ENCODE results near the gene RUFY2.
"Not testable (repeated sequence)": the region's sequence is repeated elsewhere in the genome, so short reads cannot be mapped to it uniquely, and the experiment has no call there.

Gene RUFY2

DNA sequence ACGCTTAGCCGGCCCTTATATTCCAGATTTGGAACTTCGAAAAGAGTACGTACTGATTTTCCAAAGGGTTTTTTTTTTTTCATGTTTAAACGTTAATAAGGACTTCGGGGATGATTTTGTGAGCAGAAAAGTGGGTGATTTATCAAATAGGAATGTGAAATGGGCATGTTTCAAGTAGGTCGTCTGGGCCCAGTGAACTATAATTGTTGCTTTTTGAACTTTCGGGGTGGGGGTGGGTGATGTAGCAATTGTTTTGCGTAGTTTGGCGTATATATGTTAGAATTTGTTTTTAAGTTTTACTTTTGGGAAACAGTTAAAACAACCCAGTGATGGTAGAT, 74.0 kb downstream of the RUFY2 start:
- TF ChIP-seq, protein P1, sequence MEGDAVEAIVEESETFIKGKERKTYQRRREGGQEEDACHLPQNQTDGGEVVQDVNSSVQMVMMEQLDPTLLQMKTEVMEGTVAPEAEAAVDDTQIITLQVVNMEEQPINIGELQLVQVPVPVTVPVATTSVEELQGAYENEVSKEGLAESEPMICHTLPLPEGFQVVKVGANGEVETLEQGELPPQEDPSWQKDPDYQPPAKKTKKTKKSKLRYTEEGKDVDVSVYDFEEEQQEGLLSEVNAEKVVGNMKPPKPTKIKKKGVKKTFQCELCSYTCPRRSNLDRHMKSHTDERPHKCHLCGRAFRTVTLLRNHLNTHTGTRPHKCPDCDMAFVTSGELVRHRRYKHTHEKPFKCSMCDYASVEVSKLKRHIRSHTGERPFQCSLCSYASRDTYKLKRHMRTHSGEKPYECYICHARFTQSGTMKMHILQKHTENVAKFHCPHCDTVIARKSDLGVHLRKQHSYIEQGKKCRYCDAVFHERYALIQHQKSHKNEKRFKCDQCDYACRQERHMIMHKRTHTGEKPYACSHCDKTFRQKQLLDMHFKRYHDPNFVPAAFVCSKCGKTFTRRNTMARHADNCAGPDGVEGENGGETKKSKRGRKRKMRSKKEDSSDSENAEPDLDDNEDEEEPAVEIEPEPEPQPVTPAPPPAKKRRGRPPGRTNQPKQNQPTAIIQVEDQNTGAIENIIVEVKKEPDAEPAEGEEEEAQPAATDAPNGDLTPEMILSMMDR (IDR thresholded peaks at IDR 0.05; ENCODE audit: insufficient read depth, low read depth, low read length, missing control alignments), result no peak
- peak overlapping the region; percentile 90 for H3K4me3 ChIP-seq (ENCODE audit: low read length)
- no peak for DNase-seq (ENCODE audit: low read depth)

DNA sequence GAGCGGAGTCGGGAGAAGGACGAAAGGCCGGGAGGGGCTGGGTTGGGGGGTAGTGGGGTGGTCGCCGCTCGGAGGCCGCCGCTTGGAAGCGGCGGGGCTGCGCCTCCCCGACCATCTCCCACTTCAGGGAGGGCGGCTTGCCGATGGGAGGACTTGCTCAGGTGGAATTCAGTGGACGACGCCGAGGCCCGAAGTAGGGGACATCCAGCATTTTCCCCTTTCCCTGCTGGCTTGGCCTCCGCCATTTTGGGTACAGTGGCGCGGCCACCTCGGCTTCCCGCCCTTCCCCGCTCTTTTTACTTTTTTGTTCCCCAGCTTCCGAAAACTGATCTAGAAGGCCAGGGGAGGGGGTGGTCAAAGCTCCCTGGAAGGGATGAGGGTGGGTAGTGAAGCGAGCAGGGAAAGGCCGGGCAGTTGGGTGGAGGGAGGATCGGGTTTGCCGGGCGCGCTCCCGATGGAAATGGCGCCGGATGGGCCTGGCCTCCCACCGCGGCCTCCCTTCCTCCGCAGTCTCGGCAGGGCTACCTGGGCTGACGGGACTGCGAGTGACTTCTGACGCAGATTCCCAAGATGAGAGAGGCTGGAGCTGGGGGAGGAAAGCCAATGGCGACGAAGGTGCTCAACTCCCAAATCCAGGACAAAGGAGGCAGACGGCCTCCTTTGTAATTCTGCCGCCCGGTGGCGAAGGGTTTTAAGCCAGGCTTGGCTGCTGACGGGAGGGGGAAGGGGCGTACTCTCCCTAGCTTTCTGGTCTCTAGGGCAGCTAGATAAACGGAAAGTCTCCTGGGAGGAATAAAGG, 74.6 kb downstream of the RUFY2 start, which contains the start of gene PBLD:
Gene PBLD (minus strand): TSS at position 670 of the 799 bp plus-strand sequence. CDS start 26,084 bp downstream, outside the sequence.
- peak; percentile 80 for DNase-seq (ENCODE audit: low read depth)
- TF ChIP-seq, protein P1 (IDR thresholded peaks at IDR 0.05; ENCODE audit: insufficient read depth, low read depth, low read length, missing control alignments), result peak; percentile 54
- peak within 1 kb of the TSS; percentile 90 for H3K4me3 ChIP-seq (ENCODE audit: low read length)

DNA sequence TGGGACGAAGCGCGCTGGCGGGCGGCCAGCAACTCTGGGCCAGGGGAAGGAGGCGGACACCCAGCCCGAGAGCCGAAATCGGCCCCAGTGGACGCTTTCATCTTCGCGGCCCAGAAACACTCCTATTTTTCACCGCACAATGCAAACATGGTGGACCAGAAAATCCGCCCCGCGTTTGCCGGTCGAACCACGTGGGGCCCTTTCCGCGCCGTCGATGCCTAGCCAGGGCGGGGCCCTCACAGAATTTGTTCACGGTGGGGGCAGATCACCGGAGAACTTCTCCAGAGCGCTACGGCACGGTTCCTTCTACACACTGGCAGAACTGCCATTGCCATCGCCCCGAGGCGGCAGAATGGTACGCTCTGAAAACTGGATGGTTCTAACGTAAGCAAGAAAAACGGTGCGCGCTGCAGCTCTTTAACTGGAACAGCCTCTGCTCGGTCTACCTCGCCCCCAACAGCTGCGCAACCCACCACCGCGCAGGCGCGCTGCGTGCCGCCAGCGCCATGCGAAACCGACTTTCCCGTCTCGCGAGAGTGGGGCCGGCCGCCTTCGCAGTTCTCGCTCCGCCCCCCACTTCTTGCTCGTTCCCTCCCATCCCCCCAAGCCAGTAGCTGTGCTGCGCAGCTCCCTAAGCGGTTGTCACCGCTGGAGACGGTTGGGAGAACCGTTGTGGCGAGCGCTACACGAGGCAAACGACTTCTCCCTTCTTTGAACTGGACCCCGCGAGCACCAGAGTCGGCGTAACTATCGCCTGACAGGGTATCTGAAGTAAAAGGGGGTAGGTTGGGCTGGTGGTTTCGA, 75.4 kb downstream of the RUFY2 start, which contains the start of gene HNRNPH3:
Gene HNRNPH3 (plus strand): TSS at position 610 of the 804 bp plus-strand sequence. CDS start 5,158 bp downstream, outside the sequence.
- peak within 1 kb of the TSS; percentile 90 for H3K4me3 ChIP-seq (ENCODE audit: low read length)
- TF ChIP-seq, protein P1 (IDR thresholded peaks at IDR 0.05; ENCODE audit: insufficient read depth, low read depth, low read length, missing control alignments), result no peak
- DNase-seq (ENCODE audit: low read depth), result peak; percentile 97

DNA sequence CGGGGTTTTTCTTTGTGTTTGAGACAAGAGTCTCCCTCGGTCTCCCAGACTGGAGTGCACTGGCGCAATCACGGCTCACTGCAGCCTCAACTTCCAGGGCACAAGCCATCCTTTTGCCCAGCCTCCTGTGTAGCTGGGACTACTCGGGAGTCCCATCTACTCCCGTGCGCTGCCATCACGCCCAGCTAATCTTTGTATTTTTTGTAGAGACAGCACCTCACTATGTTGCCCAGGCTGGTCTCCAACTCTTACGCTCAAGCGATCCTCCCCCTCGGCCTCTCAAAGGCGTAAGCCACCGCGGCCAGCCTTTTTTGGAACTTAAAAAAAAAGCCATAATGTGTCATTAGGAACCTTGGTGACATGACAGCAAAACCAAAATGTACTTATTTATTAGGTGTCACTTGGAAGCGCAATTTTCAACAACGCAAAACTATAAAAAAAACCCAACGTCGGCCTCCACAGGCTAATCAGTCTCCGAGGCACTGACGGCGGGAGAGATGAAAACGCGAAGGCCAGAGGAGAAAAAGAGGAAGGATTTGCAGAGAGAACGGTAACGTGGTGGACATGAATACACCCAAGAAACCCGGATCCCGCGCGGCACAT, 76.1 kb downstream of the RUFY2 start:
- TF ChIP-seq, protein P1 (IDR thresholded peaks at IDR 0.05; ENCODE audit: insufficient read depth, low read depth, low read length, missing control alignments), result no peak
- peak; percentile 15 for DNase-seq (ENCODE audit: low read depth)
- H3K4me3 ChIP-seq (ENCODE audit: low read length), result peak overlapping the region; percentile 90

DNA sequence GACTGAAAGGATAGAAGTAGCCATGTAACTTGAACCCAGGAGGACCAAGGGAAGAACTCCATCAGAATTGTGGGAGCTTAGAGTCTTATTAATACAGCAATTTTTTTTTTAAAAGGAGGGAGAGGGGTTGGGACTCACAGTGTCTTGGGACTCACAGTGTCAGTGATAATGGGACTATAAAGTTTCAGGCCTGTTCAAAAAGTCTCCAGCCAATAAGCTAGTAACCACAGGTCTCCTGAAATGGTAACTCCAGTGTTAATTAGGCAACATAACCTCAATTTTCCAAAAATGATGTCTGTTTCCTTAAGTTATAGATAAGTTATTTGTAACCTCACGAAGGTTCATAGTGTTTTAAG, 77.6 kb downstream of the RUFY2 start:
- DNase-seq (ENCODE audit: low read depth), result no peak
- H3K4me3 ChIP-seq (ENCODE audit: low read length), result no peak overlapping the region
- TF ChIP-seq, protein P1 (IDR thresholded peaks at IDR 0.05; ENCODE audit: insufficient read depth, low read depth, low read length, missing control alignments), result no peak

DNA sequence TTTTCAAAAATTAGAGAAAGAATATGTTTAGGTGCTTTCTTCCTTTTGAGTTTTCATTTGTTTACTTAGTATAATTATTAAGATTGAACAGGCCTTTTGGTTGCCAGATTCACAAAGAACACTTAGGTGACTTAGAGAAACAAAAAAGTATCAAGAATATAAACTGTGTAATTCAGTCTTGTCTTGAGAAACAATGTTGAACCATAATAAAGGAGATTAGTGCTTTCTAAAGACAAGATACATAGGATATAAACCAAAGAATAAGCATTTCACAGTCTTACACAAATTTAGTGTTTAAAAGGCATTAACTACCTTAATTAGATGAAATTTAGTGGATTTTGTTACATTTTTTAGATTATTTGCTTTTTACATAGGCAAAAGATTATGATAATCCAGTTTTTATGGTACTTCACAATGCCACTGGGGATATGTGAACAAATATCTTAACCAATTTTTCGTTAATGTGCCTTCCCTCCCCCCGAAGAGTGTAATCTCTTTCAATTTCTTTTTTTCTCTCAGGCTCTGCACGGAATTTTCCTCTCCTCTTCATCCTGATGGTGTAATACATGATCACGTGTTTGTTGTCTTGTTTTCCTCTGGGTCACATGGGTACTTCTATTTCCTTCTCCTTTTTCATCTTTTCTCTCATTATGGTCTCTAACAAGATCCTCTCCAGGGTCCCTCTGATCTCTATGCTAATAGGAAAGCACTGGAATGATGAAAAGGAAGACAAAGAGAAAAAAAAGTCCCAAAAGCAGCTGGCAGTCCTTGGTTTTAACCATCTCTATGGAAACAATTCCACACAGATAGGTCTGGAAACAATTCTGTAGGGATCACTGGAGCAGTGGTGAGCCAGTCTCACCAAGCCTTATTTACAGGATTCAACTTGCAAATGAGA, 78.9 kb downstream of the RUFY2 start:
- no peak overlapping the region for H3K4me3 ChIP-seq (ENCODE audit: low read length)
- DNase-seq (ENCODE audit: low read depth), result peak; percentile 24
- TF ChIP-seq, protein P1 (IDR thresholded peaks at IDR 0.05; ENCODE audit: insufficient read depth, low read depth, low read length, missing control alignments), result no peak

DNA sequence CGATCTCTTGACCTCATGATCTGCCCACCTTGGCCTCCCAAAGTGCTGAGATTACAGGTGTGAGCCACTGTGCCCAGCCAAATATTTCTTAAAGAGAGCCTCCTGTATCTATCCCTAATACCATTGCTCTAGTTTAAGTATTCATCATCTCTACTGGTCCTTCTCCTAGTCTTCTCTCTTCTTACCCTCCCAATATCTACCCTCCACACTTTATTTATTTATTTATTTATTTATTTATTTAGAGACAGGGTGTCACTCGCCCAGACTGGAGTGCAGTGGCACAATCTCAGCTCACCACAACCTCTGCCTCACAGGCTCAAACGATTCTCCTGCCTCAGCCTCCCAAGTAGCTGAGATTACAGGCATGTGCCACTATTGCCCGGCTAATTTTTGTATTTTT, 82.7 kb downstream of the RUFY2 start:
- H3K4me3 ChIP-seq (ENCODE audit: low read length); DNase-seq (ENCODE audit: low read depth): not testable (repeated sequence)
